Neural crest cell (in vitro differentiated cells): Measurements from ENCODE around the gene UBE2Q2. TPM values are rescaled to one million over a fixed set of nuclear protein-coding genes. Genes with fewer than 3 reads are reported as not detected.

ENCODE experiments used
- DNase-seq: peaks from one replicate; pipeline ENCODE4 v3.0.0; 2021; ENCODE audit warnings: low read depth, mixed read lengths, low spot score
- H3K27ac Mint-ChIP-seq: one replicate; pipeline ENCODE4 v1.8.0; 2021; ENCODE audit warnings: mild to moderate bottlenecking, mixed read lengths; ENCODE audit not compliant: unreplicated experiment
- H3K27me3 Mint-ChIP-seq: 2 replicates; pipeline ENCODE4 v1.8.0; 2021; ENCODE audit warnings: low read depth, mild to moderate bottlenecking, mixed read lengths
- H3K36me3 Mint-ChIP-seq: 2 replicates; pipeline ENCODE4 v1.8.0; 2021; ENCODE audit warnings: low read depth, mild to moderate bottlenecking, mixed read lengths
- H3K4me1 Mint-ChIP-seq: 2 replicates; pipeline ENCODE4 v1.8.0; 2021; ENCODE audit warnings: mixed read lengths
- H3K4me3 Mint-ChIP-seq: one replicate; pipeline ENCODE4 v1.8.0; 2021; ENCODE audit warnings: mild to moderate bottlenecking, mixed read lengths
- H3K9me3 Mint-ChIP-seq: 2 replicates; pipeline ENCODE4 v1.8.0; 2021; ENCODE audit warnings: mixed read lengths
- CTCF ChIP-seq: fragments of 200-600 bp; sonication (generic); conservative IDR thresholded peaks from 2 replicates; pipeline ENCODE4 v1.5.0; 2021; ENCODE audit warnings: antibody characterized with exemption, mild to moderate bottlenecking
- total RNA-seq: library from RNA; stranded (reverse); gene quantifications from 2 replicates; pipeline ENCODE4 v1.2.1, GENCODE V29; 2021

The UBE2Q2 gene
- total RNA-seq, 1 donor from 2014 or later: 28.7 TPM

DNA sequence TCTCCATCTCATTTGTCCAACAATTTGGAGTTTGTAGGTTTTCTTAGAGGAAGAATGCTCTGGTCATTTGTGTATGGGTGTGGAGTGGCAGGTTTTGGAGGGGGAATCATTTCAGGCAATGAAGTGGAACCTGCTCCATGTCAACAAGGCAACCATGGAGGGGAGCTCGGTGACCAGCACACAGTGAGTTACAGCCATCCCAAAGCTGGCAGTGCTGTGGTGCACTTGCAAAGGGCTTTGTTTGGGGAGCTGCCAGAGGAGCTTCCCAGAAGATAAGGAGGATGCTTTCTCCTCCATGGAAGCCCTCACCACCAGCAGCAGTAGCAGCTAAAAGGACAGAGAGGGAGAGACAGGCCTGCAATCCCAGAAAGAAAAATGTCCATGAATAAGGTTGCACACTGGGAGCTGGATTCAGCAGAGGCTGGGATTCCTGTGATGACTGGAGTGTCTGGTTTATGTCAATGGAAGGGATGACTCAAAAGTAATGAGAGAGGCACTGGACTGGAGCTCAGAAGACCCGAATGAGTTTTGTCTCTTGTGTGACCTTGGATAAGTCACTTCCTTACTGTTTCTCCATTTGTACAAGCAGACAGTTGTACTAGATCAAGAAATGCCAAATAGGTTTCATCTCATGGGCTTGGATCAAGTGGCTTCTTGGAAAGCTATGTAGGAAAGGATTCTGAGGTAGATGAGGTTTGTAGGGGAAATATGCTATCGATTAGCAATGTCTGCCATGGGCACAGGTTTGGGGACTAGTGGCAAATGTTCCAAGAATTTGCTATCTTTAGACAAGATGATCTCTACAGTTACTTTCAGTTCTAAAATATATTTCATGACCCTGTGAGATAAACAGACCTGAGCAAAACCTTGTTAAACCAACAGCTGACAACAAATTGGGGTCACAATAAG is 27.2 kb upstream of the UBE2Q2 start:
- no peak overlapping the region for H3K4me3 Mint-ChIP-seq
- no peak for TF ChIP-seq CTCF
- DNase-seq: no peak
- no peaks in the 10 kb centered on the region for H3K36me3 Mint-ChIP-seq
- H3K27me3 Mint-ChIP-seq: no peaks in the 10 kb centered on the region
- H3K4me1 Mint-ChIP-seq: no peaks in the 10 kb centered on the region
- no peaks in the 10 kb centered on the region for H3K9me3 Mint-ChIP-seq
- H3K27ac Mint-ChIP-seq: no peak overlapping the region

DNA sequence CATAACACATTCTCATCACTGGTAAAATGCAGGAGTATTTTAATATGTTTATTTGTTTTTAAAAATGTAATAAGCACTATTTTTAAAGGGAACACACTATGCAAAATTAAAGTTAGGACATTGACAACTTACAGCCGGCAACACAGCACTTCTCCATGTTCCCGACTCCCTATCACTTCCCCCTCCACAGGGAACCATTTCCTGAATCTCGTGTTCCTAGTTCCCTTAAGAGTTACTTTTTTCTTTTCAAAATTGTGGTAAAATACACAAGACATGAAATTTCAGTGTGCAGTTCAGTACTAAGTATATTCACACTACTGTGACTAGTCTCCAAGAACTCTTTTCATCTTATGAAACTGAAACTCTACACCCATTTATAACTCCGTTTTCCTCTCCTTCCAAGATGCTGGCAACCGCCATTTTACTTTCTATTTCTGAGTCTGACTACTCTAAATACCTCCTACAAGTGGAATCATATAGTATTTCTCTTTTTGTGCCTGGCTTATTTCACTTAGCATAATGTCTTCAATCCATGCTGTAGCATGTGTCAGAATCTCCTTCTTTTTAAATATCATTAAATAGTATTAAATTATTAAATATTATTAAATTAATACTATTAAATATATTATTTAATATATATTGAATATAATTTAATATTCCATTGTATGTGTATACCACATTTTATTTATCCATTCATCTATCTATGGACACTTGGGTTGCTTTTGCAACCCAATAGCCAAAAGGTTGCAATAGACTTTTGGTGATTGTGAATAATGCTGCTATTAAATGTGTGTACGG is 25.9 kb upstream of the UBE2Q2 start:
- no peak for TF ChIP-seq CTCF
- no peaks in the 10 kb centered on the region for H3K4me1 Mint-ChIP-seq
- no peak for DNase-seq
- H3K9me3 Mint-ChIP-seq: no peaks in the 10 kb centered on the region
- H3K27ac Mint-ChIP-seq: peak overlapping the region; percentile 62
- H3K36me3 Mint-ChIP-seq: no peaks in the 10 kb centered on the region
- H3K27me3 Mint-ChIP-seq: no peaks in the 10 kb centered on the region
- H3K4me3 Mint-ChIP-seq: no peak overlapping the region

GRCh38 chr15:75820206-75820605 is 23.0 kb upstream of the UBE2Q2 start:
- peaks cover 8% of the 10 kb centered on the region for H3K4me1 Mint-ChIP-seq
- no peaks in the 10 kb centered on the region for H3K36me3 Mint-ChIP-seq
- H3K4me3 Mint-ChIP-seq: no peak overlapping the region
- DNase-seq: no peak
- no peak overlapping the region for H3K27ac Mint-ChIP-seq
- TF ChIP-seq CTCF: no peak
- H3K9me3 Mint-ChIP-seq: no peaks in the 10 kb centered on the region
- no peaks in the 10 kb centered on the region for H3K27me3 Mint-ChIP-seq

GRCh38 chr15:75821786-75822345 is 21.4 kb upstream of the UBE2Q2 start:
- DNase-seq: no peak
- TF ChIP-seq CTCF: no peak
- Mint-ChIP-seq H3K27me3 (no peaks in the 10 kb centered on the region), H3K4me1 (peaks cover 8% of the 10 kb centered on the region), H3K36me3 (no peaks in the 10 kb centered on the region), H3K4me3 (no peak overlapping the region), H3K27ac (no peak overlapping the region), H3K9me3 (no peaks in the 10 kb centered on the region)

- DNase-seq: no peak
- no peak for TF ChIP-seq CTCF
- Mint-ChIP-seq H3K27ac (no peak overlapping the region), H3K27me3 (no peaks in the 10 kb centered on the region), H3K4me1 (peaks cover 8% of the 10 kb centered on the region), H3K4me3 (no peak overlapping the region), H3K36me3 (no peaks in the 10 kb centered on the region), H3K9me3 (no peaks in the 10 kb centered on the region)
Observed at GRCh38 chr15:75822685-75823278, 20.5 kb upstream of the UBE2Q2 start.
